WERI-Rb-1 (cell line): ENCODE data around the gene DAO.

ENCODE experiments used
- DNase-seq: peaks from one replicate; pipeline ENCODE4 v3.0.0-alpha.2; 2020
- H3K27ac ChIP-seq: fragments of 250-450 bp; sonication (Bioruptor Pico); 2 replicates; pipeline ENCODE4 v1.5.1; 2020; ENCODE audit warnings: mild to moderate bottlenecking, moderate library complexity
- H3K27me3 ChIP-seq: fragments of 250-450 bp; sonication (Bioruptor Pico); 2 replicates; pipeline ENCODE4 v1.5.1; 2021; ENCODE audit warnings: mild to moderate bottlenecking, low read depth, moderate library complexity; ENCODE audit not compliant: insufficient read depth, severe bottlenecking
- H3K36me3 ChIP-seq: fragments of 250-450 bp; sonication (Bioruptor Pico); 2 replicates; pipeline ENCODE4 v1.5.1; 2020; ENCODE audit warnings: mild to moderate bottlenecking, moderate library complexity
- H3K4me3 ChIP-seq: 2 replicates; pipeline ENCODE4 v1.5.1; 2011; ENCODE audit warnings: low read depth, mild to moderate bottlenecking, control low read depth, low read length
- H3K9me3 ChIP-seq: fragments of 250-450 bp; sonication (Bioruptor Pico); 2 replicates; pipeline ENCODE4 v1.5.1; 2021; ENCODE audit warnings: mild to moderate bottlenecking, moderate library complexity; ENCODE audit not compliant: severe bottlenecking
- TF ChIP-seq, protein P1 (sequence below): IDR thresholded peaks from 2 replicates; pipeline ENCODE4 v1.5.1; 2011; ENCODE audit warnings: low read depth, mild to moderate bottlenecking, control low read depth, inconsistent platforms, low read length

The DAO gene

DNA sequence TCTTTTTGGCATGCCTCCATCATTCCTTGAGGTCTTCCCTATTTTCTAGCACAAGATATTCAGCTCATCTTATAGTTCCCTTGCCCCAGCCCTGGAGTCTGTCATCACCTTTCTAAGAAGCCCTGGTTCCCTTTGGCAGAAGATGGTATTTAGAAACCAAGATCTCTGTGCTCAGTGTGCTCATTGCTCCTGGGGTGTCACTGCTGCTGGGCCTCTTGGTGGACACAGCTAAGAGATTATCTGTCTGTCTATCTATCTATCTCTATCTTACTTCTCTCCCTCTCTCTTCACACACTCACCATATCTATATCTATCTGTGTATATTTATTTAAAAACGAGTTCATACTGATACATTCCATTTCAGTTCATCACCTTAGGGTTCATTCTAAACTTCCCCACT lies 67.2 kb downstream of the DAO start:
- no peak for DNase-seq
- H3K36me3 ChIP-seq, result peaks cover 2% of the 10 kb centered on the region; the same call in 1 of the 2 replicates

DNA sequence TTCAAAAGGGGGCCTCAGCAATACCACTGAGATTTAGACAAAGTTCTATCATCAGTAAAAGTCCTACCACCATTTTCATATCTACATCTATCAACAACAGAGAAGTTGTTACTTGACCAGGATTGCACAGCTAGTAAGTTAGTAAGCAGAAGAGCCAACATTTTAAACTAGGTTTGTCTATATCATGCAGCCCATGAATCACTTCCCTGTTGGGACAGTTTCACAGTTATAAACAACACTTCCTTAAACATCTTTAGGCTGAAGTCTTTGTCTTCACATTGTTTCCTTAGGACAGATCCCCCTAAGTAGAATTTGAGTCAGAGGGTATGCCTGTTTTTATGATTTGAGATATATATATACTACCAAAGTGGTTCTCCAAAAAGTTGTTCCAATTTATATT lies 68.5 kb downstream of the DAO start:
- no peak for DNase-seq
- TF ChIP-seq, protein P1, sequence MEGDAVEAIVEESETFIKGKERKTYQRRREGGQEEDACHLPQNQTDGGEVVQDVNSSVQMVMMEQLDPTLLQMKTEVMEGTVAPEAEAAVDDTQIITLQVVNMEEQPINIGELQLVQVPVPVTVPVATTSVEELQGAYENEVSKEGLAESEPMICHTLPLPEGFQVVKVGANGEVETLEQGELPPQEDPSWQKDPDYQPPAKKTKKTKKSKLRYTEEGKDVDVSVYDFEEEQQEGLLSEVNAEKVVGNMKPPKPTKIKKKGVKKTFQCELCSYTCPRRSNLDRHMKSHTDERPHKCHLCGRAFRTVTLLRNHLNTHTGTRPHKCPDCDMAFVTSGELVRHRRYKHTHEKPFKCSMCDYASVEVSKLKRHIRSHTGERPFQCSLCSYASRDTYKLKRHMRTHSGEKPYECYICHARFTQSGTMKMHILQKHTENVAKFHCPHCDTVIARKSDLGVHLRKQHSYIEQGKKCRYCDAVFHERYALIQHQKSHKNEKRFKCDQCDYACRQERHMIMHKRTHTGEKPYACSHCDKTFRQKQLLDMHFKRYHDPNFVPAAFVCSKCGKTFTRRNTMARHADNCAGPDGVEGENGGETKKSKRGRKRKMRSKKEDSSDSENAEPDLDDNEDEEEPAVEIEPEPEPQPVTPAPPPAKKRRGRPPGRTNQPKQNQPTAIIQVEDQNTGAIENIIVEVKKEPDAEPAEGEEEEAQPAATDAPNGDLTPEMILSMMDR, result no peak

More for the DNA sequence above, 67.2 kb downstream of the DAO start:
- Histone ChIP-seq H3K27me3 (no peaks in the 10 kb centered on the region), H3K4me3 (no peak overlapping the region), H3K27ac (no peak overlapping the region), H3K9me3 (peaks cover 14% of the 10 kb centered on the region)
- TF ChIP-seq, protein P1, result no peak

GRCh38 chr12:108949976-108950375 lies 70.1 kb downstream of the DAO start:
- Histone ChIP-seq H3K27me3 (no peaks in the 10 kb centered on the region), H3K36me3 (peaks cover 2% of the 10 kb centered on the region; the same call in 1 of the 2 replicates), H3K9me3 (peaks cover 14% of the 10 kb centered on the region), H3K27ac (no peak overlapping the region), H3K4me3 (no peak overlapping the region)
- TF ChIP-seq, protein P1, result no peak
- no peak for DNase-seq

More for the DNA sequence above, 68.5 kb downstream of the DAO start:
- H3K4me3 ChIP-seq, result no peak overlapping the region
- peaks cover 2% of the 10 kb centered on the region; the same call in 1 of the 2 replicates for H3K36me3 ChIP-seq
- H3K9me3 ChIP-seq, result peaks cover 14% of the 10 kb centered on the region
- no peak overlapping the region for H3K27ac ChIP-seq
- no peaks in the 10 kb centered on the region for H3K27me3 ChIP-seq
